GM18870 (cell line): Measurements from ENCODE around the gene CAMTA1.

Experiments used
- ATAC-seq: cut with Tn5 transposase; IDR thresholded peaks from one replicate; pipeline ENCODE4 v1.9.1; 2021; ENCODE audit warnings: moderate library complexity; ENCODE audit not compliant: unreplicated experiment

Gene CAMTA1

DNA sequence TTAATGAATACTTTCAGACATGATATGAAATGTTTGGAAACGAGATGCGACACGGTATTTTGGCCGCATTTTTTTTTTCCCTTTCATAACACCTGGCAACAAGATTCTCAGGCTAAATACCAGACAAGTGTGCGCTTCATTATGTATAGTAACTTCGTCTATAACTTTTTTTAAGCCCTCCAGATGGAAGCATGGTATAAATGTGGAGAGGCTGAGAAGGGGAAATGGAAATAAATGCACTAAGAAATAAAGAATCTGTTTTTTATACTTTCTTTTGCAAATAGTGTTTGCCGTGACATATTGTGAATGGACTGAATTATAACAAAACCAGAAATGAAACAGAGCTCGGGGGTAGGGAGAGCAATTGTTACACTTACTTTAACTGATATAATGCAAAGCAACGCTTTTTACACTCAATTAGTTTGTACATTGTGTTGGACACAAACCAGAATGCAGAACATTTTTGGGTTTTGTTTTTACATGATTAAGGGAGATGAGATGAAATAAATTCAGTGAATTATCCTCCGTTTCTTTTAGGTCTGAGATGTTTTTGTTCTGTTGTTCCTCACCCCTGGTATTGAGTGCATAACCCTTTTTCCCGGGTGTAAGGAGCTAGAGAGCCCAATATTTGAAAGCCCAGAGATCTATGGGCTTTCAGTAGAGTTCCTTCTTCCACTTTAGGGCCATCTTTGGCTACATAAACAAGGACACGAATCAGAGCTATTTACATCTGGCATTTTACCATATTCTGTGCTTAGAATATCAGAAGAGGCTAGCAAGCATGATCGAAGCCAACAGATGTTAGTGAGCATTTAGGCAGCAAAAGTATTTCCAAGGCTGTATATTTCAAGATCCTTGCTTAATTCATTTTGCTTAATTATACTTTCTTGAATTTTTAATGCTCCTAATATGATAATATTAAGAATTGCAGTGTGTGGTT is 478.0 kb downstream of the CAMTA1 start:
- no peak for ATAC-seq

DNA sequence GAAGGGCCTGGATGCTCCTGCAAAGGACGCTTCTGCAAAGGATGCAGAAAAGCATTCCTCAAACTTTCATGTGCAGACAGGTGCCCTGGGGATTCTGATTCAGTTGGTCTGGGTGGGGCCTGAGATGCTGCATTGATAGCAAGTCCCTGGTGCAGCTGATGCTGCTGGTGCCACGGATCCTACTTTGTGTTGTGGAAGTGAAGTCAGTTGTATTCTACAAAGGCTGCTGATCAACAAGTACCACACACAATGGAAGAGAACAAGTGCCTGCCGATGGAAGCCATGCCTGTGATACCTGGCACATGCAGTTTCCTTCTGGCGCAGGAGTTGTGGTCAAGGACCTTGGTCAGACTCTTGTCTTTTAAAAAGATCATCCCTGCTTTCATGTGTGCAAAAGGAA is 478.8 kb downstream of the CAMTA1 start:
- no peak for ATAC-seq

DNA sequence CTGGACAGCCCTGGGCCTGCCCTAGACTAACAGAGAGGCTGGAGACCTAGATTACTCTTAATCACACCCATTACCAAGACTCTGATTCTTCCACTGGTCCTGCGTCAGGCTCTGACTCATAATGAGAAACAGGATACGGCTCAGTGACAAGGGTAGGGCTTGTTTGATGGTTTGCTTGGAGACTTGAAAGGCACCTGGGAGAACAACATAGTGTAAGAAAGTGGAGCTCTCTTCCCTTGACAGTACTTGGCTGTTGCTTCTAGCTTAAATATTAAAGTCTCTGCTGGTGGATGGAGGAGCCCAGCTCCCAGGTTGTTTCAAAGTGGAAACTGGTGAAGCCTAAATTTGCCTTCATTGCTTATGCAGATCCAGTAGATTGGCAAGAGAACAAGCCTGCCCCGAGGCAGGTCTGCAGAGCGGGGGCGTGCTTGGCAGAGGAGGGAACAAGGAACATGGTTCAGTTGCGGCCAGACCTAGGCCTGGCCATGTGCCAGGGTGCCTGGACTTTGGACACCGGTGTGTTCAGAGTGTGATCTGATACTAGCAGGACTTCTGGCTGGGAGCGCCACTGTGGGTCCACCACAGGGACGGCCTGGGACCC is 480.6 kb downstream of the CAMTA1 start:
- no peak for ATAC-seq

- no peak for ATAC-seq
Observed at GRCh38 chr1:7266561-7266960, 481.3 kb downstream of the CAMTA1 start.

- no peak for ATAC-seq
Observed at GRCh38 chr1:7267493-7267892, 482.2 kb downstream of the CAMTA1 start.

DNA sequence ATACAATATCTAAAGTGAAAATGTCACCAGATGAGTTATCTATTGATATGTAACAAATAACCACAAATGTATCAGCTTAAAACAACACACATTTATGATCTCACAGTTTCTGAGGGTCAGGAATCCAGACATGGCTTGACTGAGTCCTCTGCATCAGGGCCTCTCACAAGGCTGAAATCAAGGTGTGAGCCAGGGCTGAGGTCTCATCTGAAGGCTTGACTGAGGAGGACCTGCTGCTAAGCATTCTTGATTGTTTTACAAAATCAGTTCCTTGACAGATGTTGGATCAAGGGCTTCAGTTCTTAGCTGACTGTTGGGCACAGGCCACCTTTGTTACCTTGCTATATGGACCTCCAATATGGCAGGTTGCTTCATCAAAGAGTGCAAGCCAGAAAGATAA is 483.7 kb downstream of the CAMTA1 start:
- no peak for ATAC-seq

- ATAC-seq: no peak
Observed at GRCh38 chr1:7269525-7269924, 484.3 kb downstream of the CAMTA1 start.

DNA sequence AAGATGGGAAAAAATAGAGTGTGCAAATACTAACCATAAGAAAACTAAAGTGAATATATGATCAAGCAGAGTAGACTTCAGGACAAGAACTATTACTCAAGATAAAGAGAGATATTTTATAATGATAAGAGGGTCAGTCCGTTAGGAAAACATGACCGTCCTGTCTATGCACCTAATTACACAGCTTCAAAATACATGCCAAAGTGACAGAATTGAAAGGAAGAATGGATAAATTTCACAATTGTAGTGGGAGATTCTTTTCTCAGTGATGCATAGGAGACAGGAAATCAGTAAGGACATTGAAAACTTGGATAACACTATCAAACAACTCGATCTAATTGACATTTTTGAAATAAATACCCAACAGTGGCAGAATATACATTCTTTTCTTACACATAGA is 489.0 kb downstream of the CAMTA1 start:
- ATAC-seq: no peak

DNA sequence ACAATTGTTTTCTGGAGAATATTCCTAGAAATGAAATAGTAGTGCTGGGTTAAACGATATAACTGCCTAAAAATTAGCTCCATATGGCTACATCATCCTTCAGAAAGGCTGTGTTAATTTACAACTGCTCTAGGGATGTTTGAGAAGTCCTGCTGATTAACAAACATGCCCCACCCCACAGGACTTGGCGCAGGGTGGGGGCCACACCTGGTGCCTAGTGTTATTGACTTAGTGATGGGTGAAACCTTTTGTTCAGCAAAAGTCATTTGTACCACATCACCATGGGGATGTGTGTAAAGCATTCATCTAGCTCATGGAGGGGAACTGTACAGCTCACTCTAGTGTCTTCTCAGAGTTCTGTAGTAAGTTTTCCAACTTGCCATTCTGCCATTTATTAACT is 492.8 kb downstream of the CAMTA1 start:
- no peak for ATAC-seq

DNA sequence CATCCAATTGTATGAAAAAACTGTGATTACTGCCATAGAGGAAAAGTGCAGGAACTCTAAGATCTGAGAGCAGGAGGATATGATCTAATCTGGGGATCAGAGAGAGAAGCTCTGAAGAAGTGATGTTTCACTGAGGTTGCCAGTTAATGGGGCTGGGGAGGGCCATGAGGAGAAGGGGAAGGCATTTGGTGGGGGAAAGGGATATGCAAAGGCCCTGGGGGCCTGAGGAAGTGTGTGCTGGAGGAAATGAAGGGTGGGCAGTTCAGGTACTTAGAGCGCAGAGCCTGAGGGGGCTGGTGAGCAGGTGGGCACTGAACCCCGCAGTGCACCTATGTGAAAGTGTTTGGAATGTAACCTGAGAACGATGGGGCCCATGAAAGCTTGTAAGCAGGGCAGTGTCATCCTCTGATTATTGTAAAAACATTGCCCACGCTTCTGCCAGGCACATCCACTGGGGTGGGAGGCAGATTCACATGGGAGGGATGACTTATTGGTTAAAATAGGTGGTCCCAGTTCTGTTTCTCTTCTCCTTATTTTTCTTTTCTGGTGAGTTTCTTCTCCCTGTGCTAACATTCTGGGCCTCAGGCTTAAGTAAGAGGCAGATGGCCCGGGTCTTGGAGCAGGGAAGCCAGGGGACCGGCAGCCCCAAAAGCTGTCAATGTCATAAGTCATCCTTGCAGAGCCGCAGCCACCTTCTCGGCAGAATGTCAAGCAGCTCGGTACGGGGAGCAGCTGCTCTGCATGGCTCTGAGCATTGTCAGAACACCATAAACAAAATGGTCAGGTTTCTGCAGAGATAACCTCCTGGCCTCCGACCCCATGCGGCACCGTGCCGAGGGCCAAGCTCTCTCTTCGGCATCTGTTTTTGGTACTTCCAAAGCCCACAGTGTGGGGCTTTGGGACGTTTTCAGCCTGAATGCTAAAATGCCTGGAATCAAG is 493.8 kb downstream of the CAMTA1 start:
- no peak for ATAC-seq

DNA sequence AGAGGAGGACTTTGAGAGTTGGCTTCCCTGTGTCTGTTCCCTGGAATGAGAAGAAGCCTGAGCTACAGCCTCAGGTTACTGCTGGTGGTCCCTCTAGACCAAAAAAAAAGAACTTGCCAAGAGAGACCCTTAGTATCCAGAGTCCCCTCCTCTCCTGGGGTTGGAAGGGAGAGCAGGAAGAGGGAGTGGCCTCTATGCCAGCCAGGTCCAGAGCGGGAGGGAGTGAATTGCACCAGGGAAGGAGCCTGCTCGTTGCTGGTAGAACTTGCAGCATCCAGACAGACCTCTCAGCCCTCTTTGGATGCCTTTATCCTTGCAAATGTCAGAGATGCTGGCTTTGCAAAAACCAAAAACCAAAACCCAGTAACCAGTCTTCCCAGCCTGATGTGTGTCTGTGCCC is 494.5 kb downstream of the CAMTA1 start:
- no peak for ATAC-seq

- ATAC-seq: no peak
Observed at GRCh38 chr1:7280347-7280960, 495.2 kb downstream of the CAMTA1 start.

DNA sequence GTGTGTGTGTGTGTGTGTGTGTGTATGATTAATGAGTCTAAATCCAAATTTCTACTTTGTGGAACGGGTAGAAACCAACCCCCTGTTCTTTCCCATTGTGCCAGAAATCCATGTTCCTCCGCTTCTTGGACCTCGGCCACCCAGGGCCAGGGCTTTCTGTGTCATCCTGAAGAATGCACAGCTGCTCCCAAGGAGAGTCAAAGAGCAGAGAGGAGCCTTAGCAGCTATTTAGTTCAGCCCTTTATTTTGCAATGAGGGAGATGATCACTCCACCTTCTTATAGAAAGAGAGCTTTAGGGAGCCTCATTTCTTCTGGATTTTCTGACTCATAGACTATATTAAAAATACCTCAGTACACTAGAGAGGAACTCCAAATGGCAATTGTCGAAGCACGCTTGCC is 496.6 kb downstream of the CAMTA1 start:
- ATAC-seq: no peak

- no peak for ATAC-seq
Observed at GRCh38 chr1:7284839-7285435, 499.7 kb downstream of the CAMTA1 start.

GRCh38 chr1:7285856-7286454 is 500.7 kb downstream of the CAMTA1 start:
- ATAC-seq: no peak

GRCh38 chr1:7287013-7287412 is 501.8 kb downstream of the CAMTA1 start:
- ATAC-seq: no peak

GRCh38 chr1:7288992-7289391 is 503.7 kb downstream of the CAMTA1 start:
- no peak for ATAC-seq

GRCh38 chr1:7289694-7290093 is 504.4 kb downstream of the CAMTA1 start:
- no peak for ATAC-seq

- ATAC-seq: no peak
Observed at GRCh38 chr1:7290971-7291970, 506.0 kb downstream of the CAMTA1 start.
